NK-92 treated with Interleukin-12 subunit alpha and Interleukin-12 subunit beta, amount 100 ng/mL, for 24 hours (cell line): ENCODE measurements around the gene ACTR3C.

Source experiments
- DNase-seq: peaks from one replicate; lab custom pipeline; 2025; lab: John Stamatoyannopoulos, UW

The ACTR3C gene

GRCh38 chr7:150358988-150359621, 35.8 kb upstream of the ACTR3C start:
- no peak for DNase-seq

GRCh38 chr7:150358433-150358832, 35.1 kb upstream of the ACTR3C start:
- DNase-seq: no peak

GRCh38 chr7:150357771-150358427, 34.6 kb upstream of the ACTR3C start:
- DNase-seq: no peak

GRCh38 chr7:150357270-150357669, 33.9 kb upstream of the ACTR3C start:
- no peak for DNase-seq

- no peak for DNase-seq
These were observed 33.0 kb upstream of the ACTR3C start for GRCh38 chr7:150356265-150356897.

GRCh38 chr7:150355666-150356059, 32.3 kb upstream of the ACTR3C start:
- DNase-seq: no peak

GRCh38 chr7:150351587-150352194, 28.3 kb upstream of the ACTR3C start:
- no peak for DNase-seq

- no peak for DNase-seq
These were observed 23.6 kb upstream of the ACTR3C start for GRCh38 chr7:150346922-150347321.

GRCh38 chr7:150345012-150345411, 21.7 kb upstream of the ACTR3C start:
- no peak for DNase-seq

- no peak for DNase-seq
These were observed 21.0 kb upstream of the ACTR3C start for GRCh38 chr7:150344299-150344698.

- DNase-seq: no peak
These were observed 19.9 kb upstream of the ACTR3C start for GRCh38 chr7:150343225-150343624.

- no peak for DNase-seq
These were observed 18.7 kb upstream of the ACTR3C start for GRCh38 chr7:150342121-150342408.

- DNase-seq: no peak
These were observed 18.1 kb upstream of the ACTR3C start, which contains the start of gene RARRES2 for GRCh38 chr7:150341263-150342120. TSS of gene RARRES2 (minus strand) at chr7:150341629. CDS start at chr7:150340609, 1,020 bp downstream.

- no peak for DNase-seq
These were observed 17.5 kb upstream of the ACTR3C start for GRCh38 chr7:150340875-150341262.

GRCh38 chr7:150340024-150340749, 16.8 kb upstream of the ACTR3C start:
- no peak for DNase-seq

GRCh38 chr7:150339409-150339809, 16.1 kb upstream of the ACTR3C start:
- DNase-seq: no peak

GRCh38 chr7:150338166-150338829, 15.0 kb upstream of the ACTR3C start:
- no peak for DNase-seq

- no peak for DNase-seq
These were observed 14.3 kb upstream of the ACTR3C start for GRCh38 chr7:150337659-150338081.

- no peak for DNase-seq
These were observed 13.8 kb upstream of the ACTR3C start for GRCh38 chr7:150337179-150337578.

GRCh38 chr7:150336746-150337145, 13.4 kb upstream of the ACTR3C start:
- no peak for DNase-seq

- no peak for DNase-seq
These were observed 12.4 kb upstream of the ACTR3C start for GRCh38 chr7:150335774-150336112.
